Bronchial epithelial cell (primary cell): ENCODE results near the gene C19orf25. TPM values are rescaled to one million over a fixed set of nuclear protein-coding genes. Genes with fewer than 3 reads are reported as not detected.

ENCODE experiments used
- DNase-seq: peaks from one replicate; pipeline ENCODE4 v3.0.0-alpha.2; 2010; ENCODE audit warnings: low read depth
- FAIRE-seq: peaks from 2 replicates; lab custom pipeline; 2011; peaks lifted over from hg19 to GRCh38; lab: Jason Lieb, UNC
- H3K27me3 ChIP-seq: 2 replicates; pipeline ENCODE4 v1.5.1; 2011; ENCODE audit warnings: low read length; ENCODE audit not compliant: control insufficient read depth, insufficient read depth
- H3K36me3 ChIP-seq: 2 replicates; pipeline ENCODE4 v1.5.1; 2011; ENCODE audit warnings: low read length; ENCODE audit not compliant: control insufficient read depth, insufficient read depth
- H3K4me3 ChIP-seq: 2 replicates; pipeline ENCODE4 v1.5.1; 2011; ENCODE audit warnings: mild to moderate bottlenecking, low read depth, low read length, control low read depth
- CTCF ChIP-seq: IDR thresholded peaks from 2 replicates; pipeline ENCODE4 v1.5.1; 2011; ENCODE audit warnings: mild to moderate bottlenecking, moderate library complexity, low read length, control low read depth, inconsistent platforms; ENCODE audit not compliant: insufficient read depth, severe bottlenecking
- total RNA-seq: library from RNA; depleted of rRNA; stranded (reverse); fragments of >200 nt; gene quantifications from 2 replicates; pipeline ENCODE4 v1.2.1, GENCODE V29; 2014

C19orf25 gene
- total RNA-seq, 1 donor from 2014 or later = 24.7 TPM

- Histone ChIP-seq H3K27me3 (peaks cover 57% of the 10 kb centered on the region), H3K4me3 (no peak within 1 kb of the TSS), H3K36me3 (no peaks in the 10 kb centered on the region)
- DNase-seq (no peak), FAIRE-seq (no peak)
- no peak for TF ChIP-seq CTCF
Observed at GRCh38 chr19:1449467-1450442, 29.3 kb downstream of the C19orf25 start, which contains the start of gene APC2. APC2 (plus strand) TSS chr19:1450121; CDS start chr19:1453002, 2,881 bp downstream.

GRCh38 chr19:1447944-1448343 lies 31.1 kb downstream of the C19orf25 start:
- H3K27me3 ChIP-seq = peaks cover 53% of the 10 kb centered on the region
- no peak for TF ChIP-seq CTCF
- H3K36me3 ChIP-seq = no peaks in the 10 kb centered on the region

GRCh38 chr19:1447504-1447903 lies 31.5 kb downstream of the C19orf25 start:
- Histone ChIP-seq H3K27me3 (peaks cover 49% of the 10 kb centered on the region), H3K36me3 (no peaks in the 10 kb centered on the region), H3K4me3 (no peak overlapping the region)
- DNase-seq = no peak
- no peak for TF ChIP-seq CTCF
- no peak for FAIRE-seq

More at GRCh38 chr19:1447944-1448343, 31.1 kb downstream of the C19orf25 start:
- no peak overlapping the region for H3K4me3 ChIP-seq
- DNase-seq (no peak), FAIRE-seq (no peak)

GRCh38 chr19:1446713-1447481 lies 32.1 kb downstream of the C19orf25 start:
- FAIRE-seq (no peak), DNase-seq (no peak)
- Histone ChIP-seq H3K4me3 (no peak overlapping the region), H3K27me3 (peaks cover 43% of the 10 kb centered on the region), H3K36me3 (no peaks in the 10 kb centered on the region)
- TF ChIP-seq CTCF = no peak

GRCh38 chr19:1445932-1446712 lies 32.9 kb downstream of the C19orf25 start:
- H3K36me3 ChIP-seq = peaks cover 2% of the 10 kb centered on the region
- no peak overlapping the region for H3K4me3 ChIP-seq
- TF ChIP-seq CTCF = no peak
- peaks cover 36% of the 10 kb centered on the region for H3K27me3 ChIP-seq
- FAIRE-seq (no peak), DNase-seq (no peak)
